Heart right ventricle (tissue), 16 donors: ENCODE measurements around the gene ANKIB1. TPM values are rescaled to one million over a fixed set of nuclear protein-coding genes. Genes with fewer than 3 reads are reported as not detected.

Experiments
- ATAC-seq, 8 donors: fragments of 200-7000 bp; cut with Tn5 transposase; one replicate each; pipeline ENCODE4 v1.9.1; 2020; ENCODE audit warnings: mild to moderate bottlenecking in 8 of 8, moderate library complexity in 8 of 8, moderate number of reproducible peaks in 1 of 8
- DNase-seq, 2 donors: peaks; one replicate each; pipeline ENCODE4 v3.0.0-alpha.2; 2020
- H3K27ac ChIP-seq, 10 donors: fragments of 200-600 bp; sonication (generic) in 2 of 10; one replicate each; pipeline versions ENCODE4 v1.5.0 to v1.8.0; 2020 to 2022; ENCODE audit warnings: mild to moderate bottlenecking in 3 of 10
- H3K27me3 ChIP-seq, 7 donors: fragments of 200-600 bp; one replicate each; pipeline ENCODE4 v1.8.0; 2021 to 2022; ENCODE audit warnings: mild to moderate bottlenecking in 2 of 7
- H3K36me3 ChIP-seq, 9 donors: fragments of 200-600 bp; sonication (generic) in 1 of 9; one replicate each; pipeline versions ENCODE4 v1.5.0 to v1.8.0; 2020 to 2022; ENCODE audit warnings: mild to moderate bottlenecking in 2 of 9
- H3K4me1 ChIP-seq, 9 donors: fragments of 200-600 bp; sonication (generic) in 1 of 9; one replicate each; pipeline versions ENCODE4 v1.5.0 to v1.8.0; 2020 to 2022; ENCODE audit warnings: mild to moderate bottlenecking in 4 of 9
- H3K4me3 ChIP-seq, 10 donors: fragments of 200-600 bp; sonication (generic) in 2 of 10; one replicate each; pipeline versions ENCODE4 v1.5.0 to v1.8.0; 2020 to 2022; ENCODE audit warnings: mild to moderate bottlenecking in 7 of 10, moderate library complexity in 2 of 10
- H3K9me3 ChIP-seq, 11 donors: fragments of 200-600 bp in 10 of 11; sonication (generic) in 2 of 11; one replicate each; pipeline versions ENCODE4 v1.5.0 to v1.8.0; 2013 to 2022; ENCODE audit warnings: mild to moderate bottlenecking in 2 of 11, control low read depth in 1 of 11, moderate library complexity in 1 of 11
- CTCF ChIP-seq, 9 donors: fragments of 200-600 bp; sonication (generic) in 2 of 9; IDR thresholded peaks; one replicate each; pipeline versions ENCODE4 v1.5.0 to v1.8.0; 2021 to 2022; ENCODE audit warnings: antibody characterized with exemption in 9 of 9, mild to moderate bottlenecking in 5 of 9, moderate library complexity in 1 of 9
- WGBS, 2 donors: extraction: QIAGEN DNeasy Blood & Tissue Kit; methylation state at CpG; one replicate each; pipeline ENCODE4 v1.1.7; 2013; ENCODE audit warnings: inconsistent platforms in 1 of 2; 5-methylcytosine and 5-hydroxymethylcytosine counted together
- intact Hi-C, 10 donors: fragments of 100-400 bp; cut with DNase I; formaldehyde crosslinking; loops; one replicate each; pipeline versions ENCODE4 v1.11.1 to v1.14.2; 2022
- polyA plus RNA-seq, 2 donors: library from polyadenylated mRNA; stranded (reverse); fragments of 200-250 nt; gene quantifications; one replicate each; pipeline ENCODE4 v1.2.3, GENCODE V29; 2013
- total RNA-seq, 10 donors: library from RNA; stranded (reverse); fragmentation: NEBNext Ultra II Directional in 3 of 10; extraction: Animal tissue kit (Norgen Biotek cat#: 25700) in 3 of 10; gene quantifications; one replicate each; pipeline versions ENCODE4 v1.2.1 to v1.2.4, GENCODE V29; 2021 to 2023
- donor health status: Arrhythmogenic right ventricular cardiomyopathy.
- donor health status: ischemic (EF 13 %, LVEDD 7.1; RV severe dilation, severe dysfunction).
- donor health status: healthy with polysubstance abuse.
- donor health status: DM: no; HTN: yes; CAD: no.
- donor health status: DM: no; HTN: no; CAD: no.
- donor health status: ischemic (EF 25% LVEDD 6.9; RV normal size, moderate dysfunction).
- donor health status: ischemic (EF 25% LVEDD 5.7; RV mildly dilated, moderate dysfunction).
- donor health status: healthy.
- donor health status: DM: yes; HTN: yes; CAD: no.
- donor health status: Ischemic cardiomyopathy.
- donor health status: ischemic (EF 35%, LVEDD 5.7; RV mildly dilated, moderate dysfunction).
- donor health status: nonischemic (EF 11% LVEDD 7.7; RV severe dilation, severe dysfunction).
- donor health status: DM: yes; HTN: yes; CAD: no.
- donor health status: PGD.
- donor health status: ischemic (EF 29% LVEDD 5.4; RV normal size, mild dysfunction).
- donor health status: nonischemic (EF 23%, LVEDD 6.1; RV moderate dilation, normal function).

The ANKIB1 gene
- total and polyA plus RNA-seq, 12 donors = 5.5 to 71.0 (median 41.1) TPM

DNA sequence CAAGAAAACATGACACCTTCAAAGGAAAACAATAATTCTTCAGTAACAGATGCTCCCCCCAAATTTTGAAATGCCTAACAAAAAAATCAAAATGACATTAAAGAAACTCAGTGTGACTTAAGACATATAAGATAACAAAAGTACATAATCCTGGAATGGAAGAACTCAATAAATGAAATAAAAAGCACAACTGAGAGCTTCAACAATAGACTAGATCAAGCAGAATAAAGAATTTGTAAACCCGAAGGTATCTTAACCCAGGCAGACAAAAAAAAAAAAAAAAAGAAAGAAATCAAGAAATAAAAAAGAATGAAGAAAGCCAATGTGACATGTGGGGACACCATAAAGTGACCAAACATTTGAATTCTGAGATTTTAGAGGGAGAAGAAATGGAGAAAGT lies 39.1 kb upstream of the ANKIB1 start:
- TF ChIP-seq CTCF (IDR thresholded peaks at IDR 0.05) = no peak
- H3K27ac ChIP-seq = no peak overlapping the region

DNA sequence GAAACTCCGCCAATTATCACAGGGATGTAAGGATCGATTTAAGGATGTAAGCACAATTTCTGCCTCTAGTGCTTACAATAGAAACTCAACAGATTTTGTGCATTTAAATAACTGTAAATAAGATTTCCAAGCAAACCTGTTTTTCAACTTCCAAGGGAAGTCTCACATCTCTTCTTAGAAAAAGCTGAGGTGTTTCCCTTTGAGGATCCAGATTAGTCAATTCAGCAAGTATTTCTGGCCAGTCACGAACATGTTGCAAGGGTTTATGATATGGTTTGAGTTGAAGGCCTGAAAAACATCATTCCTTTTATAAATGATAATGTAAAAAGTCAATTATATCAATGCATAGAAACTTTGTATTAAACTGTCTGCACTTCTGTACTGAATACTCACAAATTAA lies 24.0 kb upstream of the ANKIB1 start:
- DNase-seq = no peak
- Histone ChIP-seq H3K27ac (no peak overlapping the region), H3K36me3 (peaks cover 0 to 100% (median 69%) of the 10 kb centered on the region in 9 donors), H3K9me3 (no peaks in the 10 kb centered on the region), H3K4me3 (no peak overlapping the region), H3K27me3 (no peaks in the 10 kb centered on the region), H3K4me1 (no peaks in the 10 kb centered on the region)
- 96 to 97% methylated on average over 3 of the region's 3 CpGs for WGBS, 2 donors
- intact Hi-C loops = loop anchor here in 1 of 10 donors (10.0 kb wide), 1 partner anchor 117 kb away; no protein-coding TSS in a partner anchor
- TF ChIP-seq CTCF (IDR thresholded peaks at IDR 0.05) = no peak
- no peak for ATAC-seq

More for the DNA sequence above, 39.1 kb upstream of the ANKIB1 start:
- Histone ChIP-seq H3K4me3 (no peak overlapping the region), H3K9me3 (peaks cover 0 to 28% (median 11%) of the 10 kb centered on the region in 11 donors), H3K36me3 (peaks cover 0 to 100% (median 62%) of the 10 kb centered on the region in 9 donors), H3K27me3 (no peaks in the 10 kb centered on the region), H3K4me1 (no peaks in the 10 kb centered on the region)
- DNase-seq = no peak
- intact Hi-C loops = loop anchor here in 1 of 10 donors (10.0 kb wide), 1 partner anchor 92 kb away; no protein-coding TSS in a partner anchor
- 96 to 98% methylated on average over 1 of the region's 1 CpG for WGBS, 2 donors
- ATAC-seq = no peak

- no peak for TF ChIP-seq CTCF (IDR thresholded peaks at IDR 0.05)
- H3K27me3 ChIP-seq = no peaks in the 10 kb centered on the region
- peaks cover 0 to 8% (median 0%) of the 10 kb centered on the region in 11 donors for H3K9me3 ChIP-seq
- no peak overlapping the region for H3K4me3 ChIP-seq
- 96 to 97% methylated on average over 4 of the region's 4 CpGs for WGBS, 2 donors
- intact Hi-C loops = loop anchor here in 1 of 10 donors (10.0 kb wide), 1 partner anchor 122 kb away; no protein-coding TSS in a partner anchor
- H3K36me3 ChIP-seq = peaks cover 0 to 100% (median 52%) of the 10 kb centered on the region in 9 donors
- no peaks in the 10 kb centered on the region for H3K4me1 ChIP-seq
- DNase-seq = no peak
- H3K27ac ChIP-seq = no peak overlapping the region
- ATAC-seq = no peak
Measured at GRCh38 chr7:92226981-92227380, 18.8 kb upstream of the ANKIB1 start.

DNA sequence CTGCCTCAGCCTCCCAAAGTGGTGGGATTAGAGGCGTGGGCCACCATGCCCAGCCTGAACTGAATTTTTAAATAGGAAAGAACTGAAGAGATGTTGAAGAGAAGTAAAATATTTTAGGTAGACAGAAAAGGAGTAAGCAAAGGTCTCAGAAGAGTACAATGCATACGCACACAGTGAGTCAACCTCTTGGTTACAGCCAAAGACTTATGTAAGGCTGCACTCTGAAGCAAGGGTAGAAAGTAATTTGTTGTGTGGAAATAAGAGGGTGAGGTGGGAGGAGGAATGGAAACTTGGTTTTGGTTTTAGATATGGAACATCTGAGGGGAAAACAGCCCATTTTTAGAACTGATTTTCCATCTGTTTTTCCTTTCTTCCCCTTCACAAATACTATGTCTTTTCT lies 17.7 kb upstream of the ANKIB1 start:
- WGBS, 2 donors = 98 to 99% methylated on average over 2 of the region's 2 CpGs
- H3K4me1 ChIP-seq = no peaks in the 10 kb centered on the region
- intact Hi-C loops = loop anchor here in 1 of 10 donors (10.0 kb wide), 1 partner anchor 123 kb away; no protein-coding TSS in a partner anchor

More for the DNA sequence above, 17.7 kb upstream of the ANKIB1 start:
- no peak for TF ChIP-seq CTCF (IDR thresholded peaks at IDR 0.05)
- Histone ChIP-seq H3K9me3 (peaks cover 0 to 8% (median 0%) of the 10 kb centered on the region in 11 donors), H3K27me3 (no peaks in the 10 kb centered on the region), H3K27ac (no peak overlapping the region), H3K4me3 (no peak overlapping the region), H3K36me3 (peaks cover 0 to 100% (median 51%) of the 10 kb centered on the region in 9 donors)
- ATAC-seq = no peak
- DNase-seq = no peak
